ENCODE results near the gene PDE3B. TPM values are rescaled to one million over a fixed set of nuclear protein-coding genes. Genes with fewer than 3 reads are reported as not detected.

Gene PDE3B
- total and polyA plus RNA-seq, 9 of the 15 experiments (the other 6 are each of a cell fraction or from before 2014, with no cell fraction given) = 2.3 to 22.5 (median 12.2) TPM

- TF ChIP-seq ZNF830 (CRISPR knock-in tag; IDR thresholded peaks at IDR 0.05) (no peak), CBX5 (IDR thresholded peaks at IDR 0.05; ENCODE audit: borderline replicate concordance, low read depth) (no peak), ZNF785 (CRISPR knock-in tag; IDR thresholded peaks at IDR 0.05) (no peak), NR0B1 (IDR thresholded peaks at IDR 0.05; ENCODE audit: partially characterized antibody) (no peak), ZNF584 (CRISPR knock-in tag; IDR thresholded peaks at IDR 0.05; ENCODE audit: low read depth) (0 out of 2 replicates have a peak, but pooled peaks have one; percentile 16), TOE1 (IDR thresholded peaks at IDR 0.05; ENCODE audit: borderline replicate concordance) (no peak), TOE1 (CRISPR knock-in tag; IDR thresholded peaks at IDR 0.05; ENCODE audit: borderline replicate concordance, low read depth) (no peak), FUS (optimal IDR thresholded peaks at IDR 0.05; ENCODE audit: low read depth, low read length) (no peak), GABPA (tag; conservative IDR thresholded peaks at IDR 0.05; ENCODE audit: low read depth) (0 out of 2 replicates have a peak, but pooled peaks have one; percentile 3), ZNF444 (CRISPR knock-in tag; IDR thresholded peaks at IDR 0.05) (no peak), ZNF778 (CRISPR knock-in tag; IDR thresholded peaks at IDR 0.05) (no peak), CBFA2T3 (IDR thresholded peaks at IDR 0.05) (no peak), EP300 (IDR thresholded peaks at IDR 0.05; ENCODE audit: low read length) (no peak), ETV1 (tag; conservative IDR thresholded peaks at IDR 0.05; ENCODE audit: low read depth) (no peak), BDP1 (IDR thresholded peaks at IDR 0.05; ENCODE audit: insufficient read depth, insufficient read length) (no peak), MYBL2 (IDR thresholded peaks at IDR 0.05; ENCODE audit: low read depth) (no peak), MYBL2 (CRISPR knock-in tag; IDR thresholded peaks at IDR 0.05; ENCODE audit: borderline replicate concordance) (no peak), CBX2 (IDR thresholded peaks at IDR 0.05; ENCODE audit: insufficient read depth, low read length, poor library complexity, severe bottlenecking) (no peak), ETV5 (CRISPR knock-in tag; IDR thresholded peaks at IDR 0.05; ENCODE audit: low read depth) (no peak)
- TF ChIP-seq, protein P1, sequence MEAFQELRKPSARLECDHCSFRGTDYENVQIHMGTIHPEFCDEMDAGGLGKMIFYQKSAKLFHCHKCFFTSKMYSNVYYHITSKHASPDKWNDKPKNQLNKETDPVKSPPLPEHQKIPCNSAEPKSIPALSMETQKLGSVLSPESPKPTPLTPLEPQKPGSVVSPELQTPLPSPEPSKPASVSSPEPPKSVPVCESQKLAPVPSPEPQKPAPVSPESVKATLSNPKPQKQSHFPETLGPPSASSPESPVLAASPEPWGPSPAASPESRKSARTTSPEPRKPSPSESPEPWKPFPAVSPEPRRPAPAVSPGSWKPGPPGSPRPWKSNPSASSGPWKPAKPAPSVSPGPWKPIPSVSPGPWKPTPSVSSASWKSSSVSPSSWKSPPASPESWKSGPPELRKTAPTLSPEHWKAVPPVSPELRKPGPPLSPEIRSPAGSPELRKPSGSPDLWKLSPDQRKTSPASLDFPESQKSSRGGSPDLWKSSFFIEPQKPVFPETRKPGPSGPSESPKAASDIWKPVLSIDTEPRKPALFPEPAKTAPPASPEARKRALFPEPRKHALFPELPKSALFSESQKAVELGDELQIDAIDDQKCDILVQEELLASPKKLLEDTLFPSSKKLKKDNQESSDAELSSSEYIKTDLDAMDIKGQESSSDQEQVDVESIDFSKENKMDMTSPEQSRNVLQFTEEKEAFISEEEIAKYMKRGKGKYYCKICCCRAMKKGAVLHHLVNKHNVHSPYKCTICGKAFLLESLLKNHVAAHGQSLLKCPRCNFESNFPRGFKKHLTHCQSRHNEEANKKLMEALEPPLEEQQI (IDR thresholded peaks at IDR 0.05) = no peak
- TF ChIP-seq, protein P2, sequence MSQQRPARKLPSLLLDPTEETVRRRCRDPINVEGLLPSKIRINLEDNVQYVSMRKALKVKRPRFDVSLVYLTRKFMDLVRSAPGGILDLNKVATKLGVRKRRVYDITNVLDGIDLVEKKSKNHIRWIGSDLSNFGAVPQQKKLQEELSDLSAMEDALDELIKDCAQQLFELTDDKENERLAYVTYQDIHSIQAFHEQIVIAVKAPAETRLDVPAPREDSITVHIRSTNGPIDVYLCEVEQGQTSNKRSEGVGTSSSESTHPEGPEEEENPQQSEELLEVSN (IDR thresholded peaks at IDR 0.05; ENCODE audit: borderline replicate concordance in 1 of 2, extremely low read depth in 1 of 2, insufficient read depth in 1 of 2, insufficient read length in 1 of 2, low read depth in 1 of 2, low read length in 1 of 2, poor library complexity in 1 of 2, severe bottlenecking in 1 of 2) = peak in 1 of 2 experiments; percentile 76
Measured at GRCh38 chr11:14642453-14642852, 1.2 kb upstream of the PDE3B start (continued).

Data from K562 (cell line).